Measurements from ENCODE around the gene DNAH9.

DNAH9 gene

GRCh38 chr17:11823862-11824261 lies 225.6 kb downstream of the DNAH9 start:
- DNase-seq (ENCODE audit: extremely low spot score, insufficient read length, low read depth): no peak
- no peak for FAIRE-seq

GRCh38 chr17:11825572-11826209 lies 227.4 kb downstream of the DNAH9 start:
- FAIRE-seq (no peak), DNase-seq (ENCODE audit: extremely low spot score, insufficient read length, low read depth) (no peak)

DNA sequence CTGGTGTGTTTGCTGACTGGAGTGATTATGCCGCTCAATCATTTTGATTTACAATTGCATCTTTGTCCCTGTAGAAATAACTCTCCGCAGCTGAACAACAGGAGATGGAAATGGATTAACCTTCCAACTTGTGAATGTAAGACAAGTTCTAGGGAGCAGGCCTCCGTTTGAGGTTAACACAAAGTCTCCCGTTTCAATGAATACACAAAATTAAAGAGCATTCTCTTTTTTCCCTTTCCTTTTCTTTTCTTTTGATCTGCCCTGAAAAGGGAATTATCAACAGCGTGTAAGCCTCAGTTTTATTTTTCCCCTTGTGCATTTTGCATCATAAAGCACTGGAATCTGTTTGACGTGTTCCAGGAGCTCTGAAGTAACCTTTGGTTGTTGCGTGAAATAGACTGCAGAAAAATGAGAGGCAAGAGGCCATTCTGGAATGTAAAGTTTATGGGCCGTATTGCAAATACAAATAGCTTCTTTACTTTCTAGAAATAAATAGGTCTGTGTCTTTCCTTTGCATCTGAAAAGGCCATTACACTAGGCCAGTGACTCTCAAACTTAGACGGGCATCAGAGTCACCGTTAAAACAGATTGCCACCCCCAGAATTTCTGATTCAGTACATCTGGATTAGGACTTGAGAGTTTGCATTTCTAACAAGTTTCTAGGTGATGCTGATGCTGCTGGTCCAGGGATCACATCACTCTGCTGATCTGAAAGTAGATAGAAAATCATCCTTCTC lies 234.3 kb downstream of the DNAH9 start:
- DNase-seq (ENCODE audit: extremely low spot score, insufficient read length, low read depth): no peak
- FAIRE-seq: no peak

DNA sequence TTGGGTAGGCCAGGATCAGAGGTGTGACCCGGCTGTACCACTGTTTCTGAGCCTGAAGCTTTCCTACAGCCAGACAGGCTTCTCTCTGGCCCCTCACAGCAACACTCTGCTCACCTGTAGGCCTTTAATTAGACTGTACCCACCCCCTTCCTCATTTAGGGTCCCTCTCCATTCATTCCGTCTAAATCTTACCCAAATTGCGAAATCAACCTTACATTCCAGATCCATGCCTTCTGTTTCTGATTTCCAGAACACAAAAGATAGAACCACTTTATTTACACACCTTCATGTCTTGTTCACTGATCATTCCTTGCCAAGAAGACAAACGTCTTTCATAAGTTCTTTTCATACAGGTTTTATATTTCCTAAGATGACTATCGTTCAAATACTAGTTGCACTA lies 238.2 kb downstream of the DNAH9 start:
- no peak for FAIRE-seq
- no peak for DNase-seq (ENCODE audit: extremely low spot score, insufficient read length, low read depth)

GRCh38 chr17:11840052-11840451 lies 241.8 kb downstream of the DNAH9 start:
- FAIRE-seq (no peak), DNase-seq (ENCODE audit: extremely low spot score, insufficient read length, low read depth) (no peak)

GRCh38 chr17:11840831-11841230 lies 242.6 kb downstream of the DNAH9 start:
- DNase-seq (ENCODE audit: extremely low spot score, insufficient read length, low read depth) (no peak), FAIRE-seq (no peak)

GRCh38 chr17:11848330-11848729 lies 250.1 kb downstream of the DNAH9 start:
- no peak for FAIRE-seq

GRCh38 chr17:11852231-11852630 lies 254.0 kb downstream of the DNAH9 start:
- no peak for DNase-seq (ENCODE audit: extremely low spot score, insufficient read length, low read depth)
- FAIRE-seq: no peak

More at GRCh38 chr17:11848330-11848729, 250.1 kb downstream of the DNAH9 start:
- no peak for DNase-seq (ENCODE audit: extremely low spot score, insufficient read length, low read depth)

GRCh38 chr17:11852912-11853311 lies 254.6 kb downstream of the DNAH9 start:
- no peak for DNase-seq (ENCODE audit: extremely low spot score, insufficient read length, low read depth)
- FAIRE-seq: no peak

- no peak for DNase-seq (ENCODE audit: extremely low spot score, insufficient read length, low read depth)
- no peak for FAIRE-seq
Observed at GRCh38 chr17:11853321-11854151, 255.3 kb downstream of the DNAH9 start.

GRCh38 chr17:11855306-11855705 lies 257.0 kb downstream of the DNAH9 start:
- FAIRE-seq: no peak
- DNase-seq (ENCODE audit: extremely low spot score, insufficient read length, low read depth): no peak

DNA sequence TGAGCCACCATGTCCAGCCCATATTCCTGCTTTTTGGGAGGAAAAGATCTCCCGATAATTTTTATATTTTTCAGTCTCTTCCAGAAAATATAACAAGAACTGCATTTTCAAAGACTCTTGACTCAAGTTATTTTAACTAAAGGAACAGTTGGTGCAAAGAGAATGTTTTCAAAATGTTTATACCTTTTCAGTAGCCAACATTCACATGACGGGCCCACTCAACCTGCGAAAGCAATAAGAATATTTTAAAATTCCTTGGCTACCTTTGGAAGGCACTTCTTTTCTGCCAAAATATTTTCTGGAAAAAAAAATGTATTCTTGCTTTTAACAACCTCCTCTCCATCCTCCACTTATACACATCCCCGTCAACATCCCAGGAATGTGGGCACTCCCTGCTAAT lies 258.7 kb downstream of the DNAH9 start:
- no peak for FAIRE-seq

GRCh38 chr17:11869680-11870394 lies 271.6 kb downstream of the DNAH9 start:
- no peak for DNase-seq (ENCODE audit: extremely low spot score, insufficient read length, low read depth)
- FAIRE-seq: no peak

More for the DNA sequence above, 258.7 kb downstream of the DNAH9 start:
- no peak for DNase-seq (ENCODE audit: extremely low spot score, insufficient read length, low read depth)

DNA sequence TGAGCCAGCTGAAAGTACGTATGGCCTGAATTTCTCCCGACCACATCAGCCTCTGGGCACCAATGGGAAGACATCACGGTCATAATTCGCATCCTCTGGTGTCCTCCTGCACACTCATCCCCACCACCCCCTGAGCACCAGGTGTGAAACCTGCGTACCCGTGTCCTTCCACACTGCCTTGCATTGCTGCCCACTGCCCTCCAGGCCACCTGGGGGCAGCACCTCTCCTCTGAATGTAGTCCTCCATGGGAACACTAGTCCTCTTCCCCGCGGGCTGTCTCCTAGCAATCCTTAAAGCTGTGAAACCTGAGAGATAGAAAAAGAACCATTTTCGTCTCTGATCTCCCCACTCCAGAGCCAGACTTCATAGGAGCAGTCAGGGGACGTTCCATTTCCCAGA lies 273.5 kb downstream of the DNAH9 start:
- no peak for FAIRE-seq

GRCh38 chr17:11874756-11875155 lies 276.5 kb downstream of the DNAH9 start:
- FAIRE-seq: no peak
- DNase-seq (ENCODE audit: extremely low spot score, insufficient read length, low read depth): no peak

More for the DNA sequence above, 273.5 kb downstream of the DNAH9 start:
- no peak for DNase-seq (ENCODE audit: extremely low spot score, insufficient read length, low read depth)

DNA sequence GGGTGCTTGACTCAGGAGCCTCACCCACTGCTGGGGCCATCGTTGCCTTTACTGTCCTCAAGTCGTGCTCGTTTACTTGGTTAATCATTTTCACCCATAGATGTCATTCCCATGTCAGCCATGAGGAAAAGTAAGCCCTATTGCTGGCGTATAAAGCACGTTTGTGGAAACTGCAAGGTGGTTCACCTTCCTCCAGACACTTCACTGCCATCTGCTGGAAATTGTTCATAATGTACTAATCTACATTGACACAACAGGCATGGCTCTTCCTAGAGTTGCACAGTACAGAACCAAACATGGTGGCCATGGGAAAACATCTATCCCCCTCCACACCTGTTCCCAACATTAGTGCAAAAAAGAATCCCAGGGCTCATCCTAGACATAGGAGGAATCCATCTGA lies 282.4 kb downstream of the DNAH9 start:
- DNase-seq (ENCODE audit: extremely low spot score, insufficient read length, low read depth): no peak
- FAIRE-seq: no peak

DNA sequence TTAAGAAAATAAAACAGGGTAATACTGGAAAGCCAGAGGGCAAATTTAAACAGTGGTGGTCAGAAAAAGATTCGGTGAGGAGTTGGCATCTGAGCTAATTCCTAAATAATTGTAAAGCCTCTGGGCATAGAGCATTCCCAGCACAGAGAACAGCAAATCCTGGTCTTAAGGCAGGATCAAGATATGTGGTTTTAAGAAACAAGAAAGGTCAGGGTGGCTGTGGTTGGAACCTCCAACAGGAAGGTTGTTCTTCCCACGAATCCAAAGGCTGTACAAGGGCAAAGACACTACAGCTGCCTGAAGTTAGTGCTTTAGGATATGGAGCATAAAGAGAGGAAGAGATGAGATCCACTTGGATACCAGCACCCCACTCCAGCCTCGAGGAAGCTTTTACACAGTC lies 284.4 kb downstream of the DNAH9 start:
- no peak for FAIRE-seq

DNA sequence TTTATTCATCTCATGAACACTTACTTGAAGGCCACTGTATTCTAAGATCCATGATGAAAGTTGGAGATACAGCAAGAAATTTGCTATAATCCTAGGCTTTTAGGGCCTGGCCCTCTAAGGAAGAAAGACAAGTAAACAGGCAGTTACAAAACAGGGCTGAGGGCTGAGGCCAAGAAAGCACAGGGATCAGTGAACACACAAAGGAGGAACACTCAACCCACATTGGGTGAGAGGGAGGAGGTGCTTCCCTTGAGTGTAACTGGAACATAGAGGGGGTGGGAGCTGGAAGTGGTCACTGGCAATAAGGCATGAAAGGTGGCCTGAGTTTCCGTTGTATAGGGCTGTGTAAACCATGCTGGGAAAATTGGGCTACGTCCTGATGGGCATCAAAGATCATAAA lies 286.8 kb downstream of the DNAH9 start:
- FAIRE-seq (no peak), DNase-seq (ENCODE audit: extremely low spot score, insufficient read length, low read depth) (no peak)

More for the DNA sequence above, 284.4 kb downstream of the DNAH9 start:
- no peak for DNase-seq (ENCODE audit: extremely low spot score, insufficient read length, low read depth)

GRCh38 chr17:11889266-11889665 lies 291.0 kb downstream of the DNAH9 start:
- no peak for FAIRE-seq

GRCh38 chr17:11893862-11894261 lies 295.6 kb downstream of the DNAH9 start:
- FAIRE-seq (no peak), DNase-seq (ENCODE audit: extremely low spot score, insufficient read length, low read depth) (no peak)

More at GRCh38 chr17:11889266-11889665, 291.0 kb downstream of the DNAH9 start:
- no peak for DNase-seq (ENCODE audit: extremely low spot score, insufficient read length, low read depth)
